Measurements from ENCODE around the gene CLEC9A.

CLEC9A gene

DNA sequence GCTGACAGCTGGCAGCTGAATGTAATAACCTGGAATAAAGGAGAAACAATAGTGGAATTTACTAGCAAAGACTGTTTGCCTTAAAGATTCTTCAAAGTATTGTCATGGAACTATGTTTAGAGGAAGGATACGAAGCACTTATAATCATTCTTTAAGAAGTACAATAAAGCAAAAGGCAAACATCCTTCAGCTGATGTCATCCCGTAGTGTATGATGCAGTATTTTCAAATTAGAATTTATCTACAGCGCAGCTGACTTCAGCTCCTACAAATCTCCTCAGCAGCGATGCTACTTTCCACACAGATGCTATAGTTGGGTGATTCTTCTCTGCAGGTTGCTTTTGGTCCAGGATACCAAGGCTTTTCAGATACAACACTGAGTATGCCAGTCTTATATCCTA lies 36.8 kb downstream of the CLEC9A start:
- no peak overlapping the region for H3K27ac ChIP-seq
- TF ChIP-seq, protein P1, sequence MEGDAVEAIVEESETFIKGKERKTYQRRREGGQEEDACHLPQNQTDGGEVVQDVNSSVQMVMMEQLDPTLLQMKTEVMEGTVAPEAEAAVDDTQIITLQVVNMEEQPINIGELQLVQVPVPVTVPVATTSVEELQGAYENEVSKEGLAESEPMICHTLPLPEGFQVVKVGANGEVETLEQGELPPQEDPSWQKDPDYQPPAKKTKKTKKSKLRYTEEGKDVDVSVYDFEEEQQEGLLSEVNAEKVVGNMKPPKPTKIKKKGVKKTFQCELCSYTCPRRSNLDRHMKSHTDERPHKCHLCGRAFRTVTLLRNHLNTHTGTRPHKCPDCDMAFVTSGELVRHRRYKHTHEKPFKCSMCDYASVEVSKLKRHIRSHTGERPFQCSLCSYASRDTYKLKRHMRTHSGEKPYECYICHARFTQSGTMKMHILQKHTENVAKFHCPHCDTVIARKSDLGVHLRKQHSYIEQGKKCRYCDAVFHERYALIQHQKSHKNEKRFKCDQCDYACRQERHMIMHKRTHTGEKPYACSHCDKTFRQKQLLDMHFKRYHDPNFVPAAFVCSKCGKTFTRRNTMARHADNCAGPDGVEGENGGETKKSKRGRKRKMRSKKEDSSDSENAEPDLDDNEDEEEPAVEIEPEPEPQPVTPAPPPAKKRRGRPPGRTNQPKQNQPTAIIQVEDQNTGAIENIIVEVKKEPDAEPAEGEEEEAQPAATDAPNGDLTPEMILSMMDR (conservative IDR thresholded peaks at IDR 0.05): no peak

DNA sequence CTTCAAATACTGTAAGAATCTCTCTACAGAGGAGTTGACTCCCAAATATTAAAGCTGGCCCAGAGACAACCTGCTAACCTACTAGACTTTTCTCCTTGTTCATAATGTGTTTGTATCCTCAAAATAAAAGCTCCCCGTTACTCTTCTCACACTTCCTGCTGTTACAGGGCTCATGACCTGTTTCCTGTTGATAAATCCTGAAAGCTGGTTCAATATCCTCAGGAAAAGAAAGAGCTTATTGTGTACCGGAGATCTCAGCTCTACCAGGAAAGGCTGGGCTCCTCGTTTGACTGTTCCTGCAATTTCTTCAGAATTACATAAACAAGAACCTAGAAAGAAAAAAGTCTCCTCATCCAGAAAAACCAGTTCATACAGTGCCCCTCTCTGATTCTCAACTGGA lies 37.5 kb downstream of the CLEC9A start:
- TF ChIP-seq, protein P1 (conservative IDR thresholded peaks at IDR 0.05): no peak
- H3K27ac ChIP-seq: no peak overlapping the region

DNA sequence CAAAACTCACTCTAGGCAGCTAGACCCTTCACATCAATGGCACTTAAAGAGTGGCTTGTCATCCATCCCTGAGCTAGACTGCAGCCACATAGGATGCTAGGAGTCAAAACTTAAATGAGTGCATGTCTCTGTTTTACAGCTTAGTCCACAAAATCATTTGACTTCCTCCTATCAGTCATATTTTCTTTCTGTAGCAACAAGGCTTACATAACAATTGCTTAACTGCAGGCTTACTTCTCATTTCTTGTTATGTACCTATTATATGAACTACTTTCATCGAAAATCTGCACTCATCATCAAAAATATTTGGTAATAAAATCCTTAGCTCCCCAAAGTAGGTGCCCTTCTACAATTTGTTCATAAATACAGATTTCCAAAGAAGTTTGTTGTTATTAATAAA lies 38.2 kb downstream of the CLEC9A start:
- TF ChIP-seq, protein P1 (conservative IDR thresholded peaks at IDR 0.05): no peak
- no peak overlapping the region for H3K27ac ChIP-seq

DNA sequence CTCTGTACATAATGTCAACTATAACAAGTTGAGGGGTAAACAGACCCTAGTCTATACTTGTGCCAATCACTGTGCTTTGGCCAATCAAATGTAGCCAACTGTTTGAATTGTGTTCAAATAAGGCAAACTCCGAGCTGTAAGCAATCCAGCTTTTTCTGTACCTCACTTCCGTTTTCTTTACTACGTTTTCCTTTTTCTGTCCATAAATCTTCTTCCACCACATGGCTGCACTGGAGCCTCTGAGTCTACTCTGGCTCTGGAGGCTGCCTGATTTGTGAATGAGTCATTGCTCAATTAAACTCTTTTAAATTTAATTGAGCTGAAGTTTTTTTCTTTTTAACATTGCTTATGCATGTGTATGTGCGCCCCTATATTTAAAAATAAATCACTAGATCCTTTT lies 38.6 kb downstream of the CLEC9A start:
- H3K27ac ChIP-seq: no peak overlapping the region
- TF ChIP-seq, protein P1 (conservative IDR thresholded peaks at IDR 0.05): no peak

DNA sequence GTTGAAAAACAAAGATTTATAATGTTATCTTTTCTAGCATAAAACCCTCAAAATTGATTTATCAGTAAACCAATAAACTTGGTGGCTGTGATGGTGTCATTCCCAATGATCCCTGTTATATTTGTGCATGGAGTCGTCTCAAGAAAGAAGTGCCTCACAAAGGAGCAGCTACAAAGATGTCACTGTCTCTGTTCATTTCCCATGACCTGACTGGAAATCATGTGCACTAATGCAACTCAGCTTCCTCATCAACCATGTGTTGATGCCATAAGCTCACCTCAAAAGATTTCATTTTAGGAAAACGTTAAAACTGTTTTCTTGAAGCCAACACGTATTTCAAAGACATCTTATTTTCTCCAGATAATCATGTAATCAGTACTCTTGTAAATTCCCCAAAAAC lies 39.5 kb downstream of the CLEC9A start:
- TF ChIP-seq, protein P1 (conservative IDR thresholded peaks at IDR 0.05): no peak
- H3K27ac ChIP-seq: no peak overlapping the region

DNA sequence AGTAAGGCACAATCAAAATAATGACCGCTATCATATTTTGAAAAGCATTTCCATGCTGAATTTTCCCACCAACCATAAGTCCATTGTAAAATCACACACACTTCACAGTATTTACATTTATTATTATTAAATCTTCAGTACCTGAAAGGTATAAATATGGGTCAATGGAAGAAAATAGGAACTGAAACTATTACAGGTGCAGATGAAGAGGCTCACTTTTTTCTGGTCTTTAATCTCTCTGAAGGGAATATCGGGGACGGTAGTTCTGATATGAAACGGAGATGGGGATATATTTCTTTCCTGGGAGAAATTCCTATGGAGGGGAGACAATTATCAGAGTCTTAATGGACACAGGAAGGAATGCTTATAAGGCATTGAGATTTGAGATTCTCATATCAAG lies 39.9 kb downstream of the CLEC9A start:
- H3K27ac ChIP-seq: no peak overlapping the region
- TF ChIP-seq, protein P1 (conservative IDR thresholded peaks at IDR 0.05): no peak

DNA sequence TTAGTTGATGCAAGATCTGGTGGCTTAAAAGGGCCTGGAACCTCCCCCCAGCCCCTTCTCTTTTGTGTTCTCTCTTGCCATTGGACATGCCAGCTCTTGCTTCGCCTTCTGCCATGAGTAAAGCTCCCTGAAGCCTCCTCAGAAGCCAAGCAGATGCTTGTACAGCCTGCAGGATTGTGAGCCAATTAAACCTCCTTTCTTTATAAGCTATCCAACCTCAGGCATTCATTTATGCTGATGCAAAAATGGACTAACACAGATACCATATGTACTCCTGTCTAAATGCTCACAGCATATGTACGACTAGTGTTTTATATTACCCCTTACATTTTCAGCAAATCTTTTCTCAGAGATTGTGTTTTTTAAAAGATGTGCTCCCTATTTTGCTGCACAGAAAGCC lies 41.6 kb downstream of the CLEC9A start:
- H3K27ac ChIP-seq: no peak overlapping the region
- TF ChIP-seq, protein P1 (conservative IDR thresholded peaks at IDR 0.05): no peak

DNA sequence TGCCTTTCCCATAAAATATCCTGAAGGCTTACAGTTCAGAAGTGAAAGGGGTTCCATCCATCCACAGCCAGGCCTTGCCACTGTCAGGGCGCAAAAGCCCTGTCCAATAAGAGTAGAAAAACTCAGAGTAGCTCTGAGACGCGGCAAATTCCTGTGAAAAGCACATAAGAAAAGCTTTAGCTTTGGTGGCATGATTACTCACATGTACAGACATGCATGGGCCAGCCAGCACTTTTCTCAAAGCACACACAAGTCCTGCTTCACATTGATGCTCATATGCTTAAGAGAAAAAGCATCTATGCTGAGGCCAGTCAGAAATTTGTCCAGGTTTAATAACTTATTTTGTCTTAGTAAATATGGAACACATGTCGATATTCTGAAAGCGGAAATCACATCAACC lies 42.8 kb downstream of the CLEC9A start:
- H3K27ac ChIP-seq: no peak overlapping the region
- TF ChIP-seq, protein P1 (conservative IDR thresholded peaks at IDR 0.05): no peak
